IgD-negative memory B cell (primary cell): Measurements from ENCODE around the gene KANK4. TPM values are rescaled to one million over a fixed set of nuclear protein-coding genes. Genes with fewer than 3 reads are reported as not detected.
A peak's percentile ranks its signal among the peaks of the same experiment; 100 is the strongest.
"Not testable (repeated sequence)": the region's sequence is repeated elsewhere in the genome, so short reads cannot be mapped to it uniquely, and the experiment has no call there.

ENCODE experiments used
- H3K27ac Mint-ChIP-seq, 3 donors: one replicate each; pipeline ENCODE4 v1.8.0; 2020 to 2022; ENCODE audit warnings: mild to moderate bottlenecking in 3 of 3, mixed read lengths in 3 of 3, moderate library complexity in 1 of 3
- H3K27me3 Mint-ChIP-seq: one replicate; pipeline ENCODE4 v1.8.0; 2021; ENCODE audit warnings: mixed read lengths
- H3K36me3 Mint-ChIP-seq: one replicate; pipeline ENCODE4 v1.8.0; 2020; ENCODE audit warnings: mild to moderate bottlenecking, mixed read lengths
- H3K4me1 Mint-ChIP-seq, 3 donors: one replicate each; pipeline ENCODE4 v1.8.0; 2020 to 2022; ENCODE audit warnings: mixed read lengths in 3 of 3, mild to moderate bottlenecking in 1 of 3
- H3K4me3 Mint-ChIP-seq, 4 donors: one replicate each; pipeline ENCODE4 v1.8.0; 2020 to 2022; ENCODE audit warnings: mild to moderate bottlenecking in 4 of 4, mixed read lengths in 4 of 4, moderate library complexity in 3 of 4
- H3K9me3 Mint-ChIP-seq, 3 donors: one replicate each; pipeline ENCODE4 v1.8.0; 2020 to 2021; ENCODE audit warnings: mixed read lengths in 3 of 3, mild to moderate bottlenecking in 1 of 3
- polyA plus RNA-seq: library from polyadenylated mRNA; unstranded; fragments of 300-500 nt; fragmentation: Illumina TruSeq; gene quantifications from one replicate; pipeline ENCODE4 v1.2.3, GENCODE V29; 2021

KANK4 gene
- polyA plus RNA-seq, 1 donor from 2014 or later: not detected

- H3K9me3 Mint-ChIP-seq: no peaks in the 10 kb centered on the region
- no peaks in the 10 kb centered on the region for H3K4me1 Mint-ChIP-seq
- peaks cover 3% of the 10 kb centered on the region for H3K27me3 Mint-ChIP-seq
- H3K4me3 Mint-ChIP-seq: no peak overlapping the region
- H3K27ac Mint-ChIP-seq: no peak overlapping the region
- peaks cover 2% of the 10 kb centered on the region for H3K36me3 Mint-ChIP-seq
Measured at GRCh38 chr1:62232871-62233278, 86.4 kb downstream of the KANK4 start.

GRCh38 chr1:62230718-62231117, 88.5 kb downstream of the KANK4 start:
- Mint-ChIP-seq H3K27ac (no peak overlapping the region), H3K4me1 (no peaks in the 10 kb centered on the region), H3K4me3 (no peak overlapping the region), H3K27me3 (no peaks in the 10 kb centered on the region), H3K36me3 (peaks cover 2% of the 10 kb centered on the region), H3K9me3 (no peaks in the 10 kb centered on the region)

- Mint-ChIP-seq H3K4me3 (no peak overlapping the region), H3K27me3 (no peaks in the 10 kb centered on the region), H3K27ac (no peak overlapping the region), H3K4me1 (no peaks in the 10 kb centered on the region), H3K9me3 (no peaks in the 10 kb centered on the region), H3K36me3 (peaks cover 2% of the 10 kb centered on the region)
Measured at GRCh38 chr1:62229932-62230331, 89.3 kb downstream of the KANK4 start.

- Mint-ChIP-seq H3K4me3 (no peak overlapping the region), H3K27ac (no peak overlapping the region), H3K36me3 (peaks cover 2% of the 10 kb centered on the region)
Measured at GRCh38 chr1:62229468-62229867, 89.8 kb downstream of the KANK4 start.

GRCh38 chr1:62228883-62229187, 90.4 kb downstream of the KANK4 start:
- no peaks in the 10 kb centered on the region for H3K4me1 Mint-ChIP-seq
- H3K27me3 Mint-ChIP-seq: no peaks in the 10 kb centered on the region
- H3K27ac Mint-ChIP-seq: no peak overlapping the region
- H3K4me3 Mint-ChIP-seq: peak overlapping the region in 1 of 4 donors; percentile 33
- peaks cover 2% of the 10 kb centered on the region for H3K36me3 Mint-ChIP-seq
- no peaks in the 10 kb centered on the region for H3K9me3 Mint-ChIP-seq

More at GRCh38 chr1:62229468-62229867, 89.8 kb downstream of the KANK4 start:
- H3K9me3 Mint-ChIP-seq: no peaks in the 10 kb centered on the region
- H3K4me1 Mint-ChIP-seq: no peaks in the 10 kb centered on the region
- no peaks in the 10 kb centered on the region for H3K27me3 Mint-ChIP-seq

GRCh38 chr1:62228136-62228882, 90.9 kb downstream of the KANK4 start:
- H3K27me3 Mint-ChIP-seq: no peaks in the 10 kb centered on the region
- H3K9me3 Mint-ChIP-seq: no peaks in the 10 kb centered on the region
- no peaks in the 10 kb centered on the region for H3K36me3 Mint-ChIP-seq
- no peak overlapping the region for H3K4me3 Mint-ChIP-seq
- no peak overlapping the region for H3K27ac Mint-ChIP-seq
- no peaks in the 10 kb centered on the region for H3K4me1 Mint-ChIP-seq

- no peaks in the 10 kb centered on the region for H3K36me3 Mint-ChIP-seq
- H3K4me3 Mint-ChIP-seq: no peak overlapping the region
- no peaks in the 10 kb centered on the region for H3K27me3 Mint-ChIP-seq
- no peaks in the 10 kb centered on the region for H3K4me1 Mint-ChIP-seq
- no peaks in the 10 kb centered on the region for H3K9me3 Mint-ChIP-seq
- no peak overlapping the region for H3K27ac Mint-ChIP-seq
Measured at GRCh38 chr1:62227496-62227895, 91.7 kb downstream of the KANK4 start.

- no peaks in the 10 kb centered on the region for H3K27me3 Mint-ChIP-seq
- no peaks in the 10 kb centered on the region for H3K9me3 Mint-ChIP-seq
- no peak overlapping the region for H3K27ac Mint-ChIP-seq
- H3K4me1 Mint-ChIP-seq: no peaks in the 10 kb centered on the region
- no peaks in the 10 kb centered on the region for H3K36me3 Mint-ChIP-seq
- H3K4me3 Mint-ChIP-seq: no peak overlapping the region
Measured at GRCh38 chr1:62224182-62224581, 95.1 kb downstream of the KANK4 start.

GRCh38 chr1:62222321-62222720, 96.9 kb downstream of the KANK4 start:
- H3K27ac Mint-ChIP-seq: no peak overlapping the region
- no peaks in the 10 kb centered on the region for H3K4me1 Mint-ChIP-seq
- no peaks in the 10 kb centered on the region for H3K9me3 Mint-ChIP-seq
- no peaks in the 10 kb centered on the region for H3K36me3 Mint-ChIP-seq
- no peak overlapping the region for H3K4me3 Mint-ChIP-seq
- H3K27me3 Mint-ChIP-seq: no peaks in the 10 kb centered on the region

GRCh38 chr1:62221171-62221570, 98.1 kb downstream of the KANK4 start:
- Mint-ChIP-seq H3K27ac (no peak overlapping the region), H3K27me3 (no peaks in the 10 kb centered on the region), H3K9me3 (no peaks in the 10 kb centered on the region), H3K4me3 (no peak overlapping the region), H3K36me3 (no peaks in the 10 kb centered on the region), H3K4me1 (no peaks in the 10 kb centered on the region)

GRCh38 chr1:62220456-62220855, 98.8 kb downstream of the KANK4 start:
- not testable (repeated sequence) for H3K27ac Mint-ChIP-seq, H3K36me3 Mint-ChIP-seq, H3K4me1 Mint-ChIP-seq

GRCh38 chr1:62218604-62219003, 100.6 kb downstream of the KANK4 start:
- Mint-ChIP-seq H3K4me1 (no peaks in the 10 kb centered on the region), H3K4me3 (no peak overlapping the region), H3K27me3 (no peaks in the 10 kb centered on the region), H3K9me3 (no peaks in the 10 kb centered on the region), H3K27ac (no peak overlapping the region), H3K36me3 (no peaks in the 10 kb centered on the region)

More at GRCh38 chr1:62220456-62220855, 98.8 kb downstream of the KANK4 start:
- H3K9me3 Mint-ChIP-seq, H3K27me3 Mint-ChIP-seq, H3K4me3 Mint-ChIP-seq: not testable (repeated sequence)

GRCh38 chr1:62213075-62213914, 105.9 kb downstream of the KANK4 start:
- Mint-ChIP-seq H3K36me3 (peaks cover 1% of the 10 kb centered on the region), H3K9me3 (peaks cover 8 to 12% (median 10%) of the 10 kb centered on the region in 3 donors), H3K4me1 (peaks cover 0 to 6% (median 5%) of the 10 kb centered on the region in 3 donors), H3K27ac (peak overlapping the region in 1 of 3 donors; percentile 11), H3K4me3 (no peak overlapping the region), H3K27me3 (no peaks in the 10 kb centered on the region)

GRCh38 chr1:62212411-62212810, 106.8 kb downstream of the KANK4 start:
- H3K4me1 Mint-ChIP-seq: peaks cover 0 to 6% (median 5%) of the 10 kb centered on the region in 3 donors
- H3K4me3 Mint-ChIP-seq: no peak overlapping the region
- H3K27me3 Mint-ChIP-seq: no peaks in the 10 kb centered on the region
- peaks cover 8 to 13% (median 10%) of the 10 kb centered on the region in 3 donors for H3K9me3 Mint-ChIP-seq
- no peak overlapping the region for H3K27ac Mint-ChIP-seq
- H3K36me3 Mint-ChIP-seq: peaks cover 1% of the 10 kb centered on the region

GRCh38 chr1:62210960-62211359, 108.3 kb downstream of the KANK4 start:
- Mint-ChIP-seq H3K27ac (no peak overlapping the region), H3K4me1 (peaks cover 0 to 6% (median 5%) of the 10 kb centered on the region in 3 donors), H3K9me3 (peaks cover 10 to 23% (median 10%) of the 10 kb centered on the region in 3 donors), H3K4me3 (no peak overlapping the region), H3K36me3 (peaks cover 1% of the 10 kb centered on the region), H3K27me3 (no peaks in the 10 kb centered on the region)
